ENCODE measurements around the gene MED14.

The MED14 gene

GRCh38 chrX:40632199-40632598, 103.1 kb downstream of the MED14 start:
- Histone ChIP-seq H2AFZ (ENCODE audit: low read depth, low read length) (no peak overlapping the region), H3K27me3 (ENCODE audit: low read depth, low read length) (no peaks in the 10 kb centered on the region), H3K4me2 (ENCODE audit: low read length) (no peak overlapping the region), H3K4me3 (ENCODE audit: low read length) (no peak overlapping the region), H3K36me3 (replicated peaks; ENCODE audit: low read depth, low read length) (peaks cover 67% of the 10 kb centered on the region), H3K4me1 (ENCODE audit: low read length) (peaks cover 19% of the 10 kb centered on the region), H4K20me1 (ENCODE audit: insufficient read depth, low read length) (0 out of 2 replicates have a peak, but pooled peaks cover 13% of the 10 kb centered on the region), H3K9ac (ENCODE audit: low read length) (no peak overlapping the region), H3K9me3 (ENCODE audit: insufficient read depth, low read length) (no peaks in the 10 kb centered on the region), H3K79me2 (ENCODE audit: low read length) (no peaks in the 10 kb centered on the region), H3K27ac (ENCODE audit: low read length) (no peak overlapping the region)
- TF ChIP-seq CTCF (IDR thresholded peaks at IDR 0.05; ENCODE audit: low read depth, low read length) (no peak), EZH2phosphoT487 (IDR thresholded peaks at IDR 0.05; ENCODE audit: low read depth) (no peak)

GRCh38 chrX:40628506-40628905, 106.8 kb downstream of the MED14 start:
- Histone ChIP-seq H3K27me3 (ENCODE audit: low read depth, low read length) (no peaks in the 10 kb centered on the region), H3K79me2 (ENCODE audit: low read length) (no peaks in the 10 kb centered on the region), H3K27ac (ENCODE audit: low read length) (no peak overlapping the region), H3K9me3 (ENCODE audit: insufficient read depth, low read length) (no peaks in the 10 kb centered on the region), H3K9ac (ENCODE audit: low read length) (no peak overlapping the region), H3K4me1 (ENCODE audit: low read length) (peaks cover 16% of the 10 kb centered on the region), H3K36me3 (replicated peaks; ENCODE audit: low read depth, low read length) (peaks cover 34% of the 10 kb centered on the region), H4K20me1 (ENCODE audit: insufficient read depth, low read length) (0 out of 2 replicates have a peak, but pooled peaks cover 12% of the 10 kb centered on the region), H2AFZ (ENCODE audit: low read depth, low read length) (no peak overlapping the region), H3K4me2 (ENCODE audit: low read length) (no peak overlapping the region), H3K4me3 (ENCODE audit: low read length) (no peak overlapping the region)
- TF ChIP-seq CTCF (IDR thresholded peaks at IDR 0.05; ENCODE audit: low read depth, low read length) (no peak), EZH2phosphoT487 (IDR thresholded peaks at IDR 0.05; ENCODE audit: low read depth) (no peak)

- Histone ChIP-seq H3K4me2 (ENCODE audit: low read length) (no peak overlapping the region), H2AFZ (ENCODE audit: low read depth, low read length) (no peak overlapping the region), H3K4me3 (ENCODE audit: low read length) (no peak overlapping the region), H3K27me3 (ENCODE audit: low read depth, low read length) (no peaks in the 10 kb centered on the region), H4K20me1 (ENCODE audit: insufficient read depth, low read length) (no peaks in the 10 kb centered on the region), H3K36me3 (replicated peaks; ENCODE audit: low read depth, low read length) (peaks cover 14% of the 10 kb centered on the region), H3K79me2 (ENCODE audit: low read length) (no peaks in the 10 kb centered on the region), H3K9me3 (ENCODE audit: insufficient read depth, low read length) (no peaks in the 10 kb centered on the region), H3K4me1 (ENCODE audit: low read length) (no peaks in the 10 kb centered on the region), H3K27ac (ENCODE audit: low read length) (no peak overlapping the region), H3K9ac (ENCODE audit: low read length) (no peak overlapping the region)
- TF ChIP-seq CTCF (IDR thresholded peaks at IDR 0.05; ENCODE audit: low read depth, low read length) = no peak
- no peak for TF ChIP-seq EZH2phosphoT487 (IDR thresholded peaks at IDR 0.05; ENCODE audit: low read depth)
Observed at GRCh38 chrX:40625294-40625693, 110.0 kb downstream of the MED14 start.

DNA sequence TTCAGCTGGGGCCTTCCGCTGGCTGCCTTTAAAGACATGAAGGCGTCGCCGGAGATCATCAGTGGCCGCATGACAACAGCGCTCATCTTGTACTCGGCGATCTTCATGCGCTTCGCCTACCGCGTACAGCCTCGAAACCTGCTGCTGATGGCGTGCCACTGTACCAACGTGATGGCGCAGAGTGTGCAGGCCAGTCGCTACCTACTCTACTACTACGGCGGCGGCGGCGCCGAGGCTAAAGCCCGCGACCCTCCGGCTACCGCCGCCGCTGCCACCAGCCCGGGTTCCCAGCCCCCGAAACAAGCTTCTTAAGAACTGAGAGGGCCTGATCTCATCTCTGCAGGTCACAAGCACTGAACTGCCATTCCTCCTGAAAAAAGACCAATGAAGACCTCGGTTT, 111.7 kb downstream of the MED14 start:
- no peaks in the 10 kb centered on the region for H3K9me3 ChIP-seq (ENCODE audit: insufficient read depth, low read length)
- no peaks in the 10 kb centered on the region for H3K79me2 ChIP-seq (ENCODE audit: low read length)
- no peak overlapping the region for H3K4me2 ChIP-seq (ENCODE audit: low read length)
- no peak overlapping the region for H2AFZ ChIP-seq (ENCODE audit: low read depth, low read length)
- no peaks in the 10 kb centered on the region for H3K27me3 ChIP-seq (ENCODE audit: low read depth, low read length)
- H3K4me1 ChIP-seq (ENCODE audit: low read length) = no peaks in the 10 kb centered on the region
- H4K20me1 ChIP-seq (ENCODE audit: insufficient read depth, low read length) = no peaks in the 10 kb centered on the region
- TF ChIP-seq CTCF (IDR thresholded peaks at IDR 0.05; ENCODE audit: low read depth, low read length) = no peak
- no peak for TF ChIP-seq EZH2phosphoT487 (IDR thresholded peaks at IDR 0.05; ENCODE audit: low read depth)
- no peak overlapping the region for H3K27ac ChIP-seq (ENCODE audit: low read length)
- H3K4me3 ChIP-seq (ENCODE audit: low read length) = no peak overlapping the region
- no peak overlapping the region for H3K9ac ChIP-seq (ENCODE audit: low read length)
- peaks cover 7% of the 10 kb centered on the region for H3K36me3 ChIP-seq (replicated peaks; ENCODE audit: low read depth, low read length)

Data from OCI-LY3 (cell line).